ENCODE results near the gene KMT2D. TPM values are rescaled to one million over a fixed set of nuclear protein-coding genes. Genes with fewer than 3 reads are reported as not detected.

KMT2D gene
- total and polyA plus RNA-seq, 2 experiments from 2014 or later: 17.6 to 120 TPM

DNA sequence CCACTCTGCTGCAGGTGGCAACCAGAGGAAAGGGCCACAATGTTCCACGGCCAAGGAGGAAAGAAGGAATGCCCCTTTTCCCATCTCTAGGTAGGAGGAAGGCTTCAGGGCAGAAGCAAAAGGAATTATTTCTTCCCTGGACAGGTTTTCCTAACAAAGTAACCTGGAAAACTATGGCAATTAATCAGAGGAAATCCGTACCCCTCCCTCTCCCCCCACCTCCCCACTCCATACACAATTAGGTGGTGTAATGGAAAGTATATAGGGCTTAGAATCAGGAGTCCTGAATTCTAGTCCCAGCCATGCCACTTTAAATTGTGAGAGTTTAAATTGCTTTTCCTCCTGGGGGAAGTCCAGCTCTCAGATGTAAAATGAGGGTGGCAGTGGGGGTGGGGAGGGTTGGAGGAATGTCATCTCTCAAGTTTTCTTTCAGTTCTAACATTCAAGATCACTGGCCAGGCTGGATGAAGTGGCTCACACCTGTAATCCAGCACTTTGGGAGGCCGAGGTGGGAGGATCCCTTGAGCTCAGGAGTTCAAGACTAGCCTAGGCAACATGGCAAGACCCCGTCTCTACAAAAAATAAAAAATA, 32.3 kb upstream of the KMT2D start (continued):
- TF ChIP-seq ZNF462 (CRISPR knock-in tag; IDR thresholded peaks at IDR 0.05): no peak
- TF ChIP-seq JUNB (IDR thresholded peaks at IDR 0.05; ENCODE audit: unreplicated experiment): no peak
- no peak for TF ChIP-seq EZH2 (IDR thresholded peaks at IDR 0.05; ENCODE audit: low read depth, unreplicated experiment)
- no peak for TF ChIP-seq ZNF114 (CRISPR knock-in tag; IDR thresholded peaks at IDR 0.05)

DNA sequence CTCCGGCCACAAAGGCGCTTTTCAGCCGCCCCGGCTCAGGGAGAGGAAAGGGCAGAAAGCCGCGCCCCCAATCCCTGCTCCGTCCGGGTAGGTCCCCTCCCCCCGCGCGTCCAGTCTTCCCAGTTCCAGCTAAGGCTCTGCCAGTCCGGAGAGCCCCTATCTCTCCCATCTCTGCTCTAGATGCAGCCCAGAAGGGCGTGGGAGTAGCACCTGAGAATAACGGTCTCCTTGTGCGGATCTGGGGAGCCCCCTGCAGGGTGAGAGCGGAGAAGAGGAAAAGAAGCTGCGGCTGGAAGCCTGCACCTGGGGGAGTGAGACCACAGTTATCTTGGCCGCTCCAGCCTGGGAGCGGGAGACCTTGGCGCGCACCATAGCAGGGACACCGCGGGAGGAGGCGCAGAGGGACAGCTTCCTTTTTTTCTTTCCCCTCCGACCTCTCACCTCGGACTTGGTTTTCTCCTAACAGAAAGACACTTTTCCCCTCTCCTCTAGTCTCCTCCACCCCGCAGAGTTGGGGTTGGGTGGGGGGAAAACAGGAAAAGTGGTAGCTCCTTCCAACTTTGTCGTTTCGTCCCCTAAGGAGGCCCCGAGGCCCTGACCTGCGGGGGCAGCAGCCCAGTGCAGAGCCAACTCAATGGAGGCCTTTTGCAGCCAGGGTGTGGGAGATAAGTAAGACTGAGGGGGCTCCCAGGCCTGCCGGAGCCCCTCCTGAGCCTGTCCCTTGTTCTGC, 31.7 kb upstream of the KMT2D start:
- ATAC-seq (peak; percentile 30), DNase-seq (ENCODE audit: low spot score) (peak; percentile 90)
- Histone ChIP-seq H3K4me3 (peak overlapping the region; percentile 53), H3F3A (replicated peaks; ENCODE audit: low read depth) (peaks cover 16% of the 10 kb centered on the region; the same call in 1 of the 2 replicates), H3K79me2 (replicated peaks; ENCODE audit: insufficient read depth) (no peaks in the 10 kb centered on the region), H3K4me2 (peak overlapping the region; percentile 88), H3K27me3 (ENCODE audit: insufficient read depth) (peaks cover 92% of the 10 kb centered on the region), H3K36me3 (ENCODE audit: insufficient read depth) (no peaks in the 10 kb centered on the region), H4K20me1 (replicated peaks; ENCODE audit: insufficient read depth) (peaks cover 14% of the 10 kb centered on the region), H3K27ac (ENCODE audit: low read depth) (no peak overlapping the region), H3K9me2 (ENCODE audit: insufficient read depth) (no peaks in the 10 kb centered on the region), H3K4me1 (ENCODE audit: insufficient read depth) (peaks cover 51% of the 10 kb centered on the region), H2AFZ (peak overlapping the region; percentile 72; the same call in 1 of the 2 replicates)
- Mint-ChIP-seq H3K27me3 (ENCODE audit: insufficient read depth, low read depth, poor library complexity) (peaks cover 84% of the 10 kb centered on the region), H3K36me3 (ENCODE audit: low read depth) (no peaks in the 10 kb centered on the region; the same call in 2 of the 3 replicates), H3K4me1 (peaks cover 53% of the 10 kb centered on the region), H3K4me3 (peak overlapping the region; percentile 68), H3K9me3 (no peaks in the 10 kb centered on the region), H3K27ac (no peak overlapping the region)
- peak; percentile 27 for TF ChIP-seq EZH2 (IDR thresholded peaks at IDR 0.05; ENCODE audit: low read depth, unreplicated experiment)
- TF ChIP-seq, protein P1, sequence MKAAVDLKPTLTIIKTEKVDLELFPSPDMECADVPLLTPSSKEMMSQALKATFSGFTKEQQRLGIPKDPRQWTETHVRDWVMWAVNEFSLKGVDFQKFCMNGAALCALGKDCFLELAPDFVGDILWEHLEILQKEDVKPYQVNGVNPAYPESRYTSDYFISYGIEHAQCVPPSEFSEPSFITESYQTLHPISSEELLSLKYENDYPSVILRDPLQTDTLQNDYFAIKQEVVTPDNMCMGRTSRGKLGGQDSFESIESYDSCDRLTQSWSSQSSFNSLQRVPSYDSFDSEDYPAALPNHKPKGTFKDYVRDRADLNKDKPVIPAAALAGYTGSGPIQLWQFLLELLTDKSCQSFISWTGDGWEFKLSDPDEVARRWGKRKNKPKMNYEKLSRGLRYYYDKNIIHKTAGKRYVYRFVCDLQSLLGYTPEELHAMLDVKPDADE (IDR thresholded peaks at IDR 0.05): no peak
- TF ChIP-seq REST (IDR thresholded peaks at IDR 0.05; ENCODE audit: unreplicated experiment): no peak
- no peak for TF ChIP-seq EZH2phosphoT487 (IDR thresholded peaks at IDR 0.05; ENCODE audit: unreplicated experiment)
- TF ChIP-seq CREB1 (CRISPR knock-in tag; IDR thresholded peaks at IDR 0.05; ENCODE audit: low read depth): no peak
- no peak for TF ChIP-seq POLR2AphosphoS5 (IDR thresholded peaks at IDR 0.05; ENCODE audit: low read depth)

All from GM23338 (cell line).